ENCODE results near the gene CRTC3. TPM values are rescaled to one million over a fixed set of nuclear protein-coding genes. Genes with fewer than 3 reads are reported as not detected.
"Not testable (repeated sequence)": the region's sequence is repeated elsewhere in the genome, so short reads cannot be mapped to it uniquely, and the experiment has no call there.

Gene CRTC3
- total RNA-seq, 1 experiment from 2014 or later, result 45.0 TPM

GRCh38 chr15:90654233-90655136, 124.8 kb downstream of the CRTC3 start:
- intact Hi-C loops (cut with micrococcal nuclease; ENCODE audit: unreplicated experiment), result no loop called here
- Histone ChIP-seq H3K4me3 (ENCODE audit: low read depth in 2 of 2, low read length in 2 of 2) (no peak overlapping the region), H3K9me3 (ENCODE audit: control insufficient read depth, insufficient read depth, low read depth, low read length) (no peaks in the 10 kb centered on the region), H3K36me3 (ENCODE audit: control insufficient read depth, insufficient read depth, low read length) (no peaks in the 10 kb centered on the region), H3K27me3 (ENCODE audit: control insufficient read depth, insufficient read depth, low read length) (peaks cover 3% of the 10 kb centered on the region; the same call in 1 of the 2 replicates), H3K27ac (ENCODE audit: low read length) (no peak overlapping the region), H3K4me1 (ENCODE audit: control insufficient read depth, insufficient read depth, low read length) (no peaks in the 10 kb centered on the region)
- in situ Hi-C loops (cut with HindIII; ENCODE audit: low pct_unique_long_range_greater_than_20kb, low sequenced_read_pairs), result no loop called here
- no peak for ATAC-seq
- no peak for DNase-seq (ENCODE audit: low read depth, low spot score)
- POLR2A ChIA-PET, result interaction anchor here (0.9 kb wide), 1 partner anchor 68 kb away, joined by 13 read pairs; no protein-coding TSS in a partner anchor
- no TSS peak for BruUV-seq (replicated peaks)
- TF ChIP-seq POLR2AphosphoS5 (IDR thresholded peaks at IDR 0.05; ENCODE audit: low read depth, low read length), result no peak
- TF ChIP-seq, protein P1, sequence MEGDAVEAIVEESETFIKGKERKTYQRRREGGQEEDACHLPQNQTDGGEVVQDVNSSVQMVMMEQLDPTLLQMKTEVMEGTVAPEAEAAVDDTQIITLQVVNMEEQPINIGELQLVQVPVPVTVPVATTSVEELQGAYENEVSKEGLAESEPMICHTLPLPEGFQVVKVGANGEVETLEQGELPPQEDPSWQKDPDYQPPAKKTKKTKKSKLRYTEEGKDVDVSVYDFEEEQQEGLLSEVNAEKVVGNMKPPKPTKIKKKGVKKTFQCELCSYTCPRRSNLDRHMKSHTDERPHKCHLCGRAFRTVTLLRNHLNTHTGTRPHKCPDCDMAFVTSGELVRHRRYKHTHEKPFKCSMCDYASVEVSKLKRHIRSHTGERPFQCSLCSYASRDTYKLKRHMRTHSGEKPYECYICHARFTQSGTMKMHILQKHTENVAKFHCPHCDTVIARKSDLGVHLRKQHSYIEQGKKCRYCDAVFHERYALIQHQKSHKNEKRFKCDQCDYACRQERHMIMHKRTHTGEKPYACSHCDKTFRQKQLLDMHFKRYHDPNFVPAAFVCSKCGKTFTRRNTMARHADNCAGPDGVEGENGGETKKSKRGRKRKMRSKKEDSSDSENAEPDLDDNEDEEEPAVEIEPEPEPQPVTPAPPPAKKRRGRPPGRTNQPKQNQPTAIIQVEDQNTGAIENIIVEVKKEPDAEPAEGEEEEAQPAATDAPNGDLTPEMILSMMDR (IDR thresholded peaks at IDR 0.05), result no peak
- TF ChIP-seq SIN3A (IDR thresholded peaks at IDR 0.05; ENCODE audit: borderline replicate concordance, insufficient read depth, low read depth, low read length), result no peak
- TF ChIP-seq REST (IDR thresholded peaks at IDR 0.05; ENCODE audit: insufficient read depth in 1 of 2, low read depth in 2 of 2, low read length in 1 of 2), result no peak
- TF ChIP-seq TCF7L2 (IDR thresholded peaks at IDR 0.05; ENCODE audit: low read depth, low read length), result no peak
- CTCF ChIA-PET, result interaction anchor here (0.6 kb wide), 1 partner anchor 123 kb away, joined by 3 read pairs; no protein-coding TSS in a partner anchor

DNA sequence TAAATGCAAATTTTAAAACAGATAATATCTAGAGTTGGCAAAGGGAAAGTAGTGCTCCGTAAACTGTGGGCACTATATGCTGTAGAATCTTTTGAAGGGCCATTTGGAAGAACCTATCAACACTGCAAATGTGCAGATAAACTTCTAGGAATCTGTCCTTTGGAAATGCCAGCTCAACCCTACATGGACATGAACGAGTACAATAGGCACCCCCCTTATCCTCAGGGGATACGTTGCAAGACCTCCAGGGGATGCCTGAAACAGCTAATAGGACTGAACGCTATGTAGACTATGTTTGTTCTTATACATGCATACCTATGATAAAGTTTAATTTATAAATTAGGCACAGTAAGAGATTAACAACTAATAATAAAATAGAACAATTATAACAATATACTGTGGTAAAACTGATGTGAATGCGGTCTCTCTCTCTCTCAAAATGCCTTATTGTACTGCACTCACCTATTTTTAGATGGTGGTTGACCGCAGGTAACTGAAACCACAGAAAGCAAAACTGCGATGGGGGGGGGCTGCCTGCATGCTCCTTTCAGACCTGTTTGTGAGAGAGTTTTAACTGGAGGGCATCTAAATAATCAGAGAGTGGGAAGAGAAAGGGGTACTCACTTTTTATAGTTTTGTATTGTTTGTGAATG, 127.9 kb downstream of the CRTC3 start:
- BruUV-seq (replicated peaks); intact Hi-C loops (cut with micrococcal nuclease; ENCODE audit: unreplicated experiment): not testable (repeated sequence)

More for the DNA sequence above, 127.9 kb downstream of the CRTC3 start:
- in situ Hi-C loops (cut with HindIII; ENCODE audit: low pct_unique_long_range_greater_than_20kb, low sequenced_read_pairs); H3K4me3 ChIP-seq (ENCODE audit: low read depth in 2 of 2, low read length in 2 of 2); POLR2A ChIA-PET; H3K36me3 ChIP-seq (ENCODE audit: control insufficient read depth, insufficient read depth, low read length); H3K27me3 ChIP-seq (ENCODE audit: control insufficient read depth, insufficient read depth, low read length); H3K4me1 ChIP-seq (ENCODE audit: control insufficient read depth, insufficient read depth, low read length); DNase-seq (ENCODE audit: low read depth, low spot score); ATAC-seq; H3K9me3 ChIP-seq (ENCODE audit: control insufficient read depth, insufficient read depth, low read depth, low read length); CTCF ChIA-PET; H3K27ac ChIP-seq (ENCODE audit: low read length): not testable (repeated sequence)

Measured in Panc1 (cell line).